ENCODE measurements around the gene KANTR. TPM values are rescaled to one million over a fixed set of nuclear protein-coding genes. Genes with fewer than 3 reads are reported as not detected.
"Not testable (repeated sequence)": the region's sequence is repeated elsewhere in the genome, so short reads cannot be mapped to it uniquely, and the experiment has no call there.

KANTR gene
- total RNA-seq, 1 experiment from 2014 or later: 3.7 TPM

- no peak for DNase-seq (ENCODE audit: low read depth)
These were observed 31.6 kb downstream of the KANTR start for GRCh38 chrX:53125506-53125905.

- DNase-seq (ENCODE audit: low read depth): no peak
These were observed 32.4 kb downstream of the KANTR start for GRCh38 chrX:53126377-53126776.

GRCh38 chrX:53128097-53128749 is 34.3 kb downstream of the KANTR start:
- no peak for DNase-seq (ENCODE audit: low read depth)

- DNase-seq (ENCODE audit: low read depth): no peak
These were observed 39.5 kb downstream of the KANTR start for GRCh38 chrX:53133400-53133799.

GRCh38 chrX:53135581-53135980 is 41.6 kb downstream of the KANTR start:
- DNase-seq (ENCODE audit: low read depth): no peak

- DNase-seq (ENCODE audit: low read depth): no peak
These were observed 59.6 kb downstream of the KANTR start for GRCh38 chrX:53153581-53153980.

- no peak for DNase-seq (ENCODE audit: low read depth)
These were observed 61.7 kb downstream of the KANTR start for GRCh38 chrX:53155512-53156206.

GRCh38 chrX:53156207-53156596 is 62.3 kb downstream of the KANTR start:
- no peak for DNase-seq (ENCODE audit: low read depth)

- no peak for DNase-seq (ENCODE audit: low read depth)
These were observed 65.2 kb downstream of the KANTR start for GRCh38 chrX:53159184-53159583.

- no peak for DNase-seq (ENCODE audit: low read depth)
These were observed 66.5 kb downstream of the KANTR start for GRCh38 chrX:53160297-53160983.

GRCh38 chrX:53163436-53163835 is 69.5 kb downstream of the KANTR start:
- DNase-seq (ENCODE audit: low read depth): no peak

GRCh38 chrX:53164566-53164965 is 70.6 kb downstream of the KANTR start:
- DNase-seq (ENCODE audit: low read depth): not testable (repeated sequence)

- no peak for DNase-seq (ENCODE audit: low read depth)
These were observed 72.2 kb downstream of the KANTR start for GRCh38 chrX:53166103-53166502.

- DNase-seq (ENCODE audit: low read depth): no peak
These were observed 77.4 kb downstream of the KANTR start for GRCh38 chrX:53171356-53171755.

Small RNA genes within 50 kb of the gene (small RNA-seq; reads per million reads assigned to genes)
- gene AL139396.1 (not detected), gene AL591212.2 (not detected)

Other genes with a start within 250 kb of the KANTR start
- gene XAGE3, start 226.1 kb upstream of the KANTR start, total RNA-seq (2014; rRNA removed; shearing (Covaris generic)): not detected in 2 replicates
- gene FAM156B, start 196.8 kb upstream of the KANTR start, total RNA-seq (2014; rRNA removed; shearing (Covaris generic)): 6.6 and 11.4 TPM in 2 replicates
- gene FAM156A, start 135.6 kb upstream of the KANTR start, total RNA-seq (2014; rRNA removed; shearing (Covaris generic)): 8.4 and 15.9 TPM in 2 replicates
- gene GPR173, start 45.4 kb upstream of the KANTR start, total RNA-seq (2014; rRNA removed; shearing (Covaris generic)): 3.3 and 3.4 TPM in 2 replicates
- 5.5 and 6.0 TPM in 2 replicates for gene TSPYL2, start 11.8 kb upstream of the KANTR start, total RNA-seq (2014; rRNA removed; shearing (Covaris generic))
- gene KDM5C, start 131.1 kb downstream of the KANTR start, total RNA-seq (2014; rRNA removed; shearing (Covaris generic)): 50.7 and 57.2 TPM in 2 replicates
- 4.3 and 9.8 TPM in 2 replicates for gene IQSEC2, start 187.4 kb downstream of the KANTR start, total RNA-seq (2014; rRNA removed; shearing (Covaris generic))

Measured in HT1080 (cell line).